Raji (cell line): Measurements from ENCODE around the gene SYNPO2.

Source experiments
- POLR2A ChIP-seq: IDR thresholded peaks from 2 replicates; pipeline ENCODE4 v1.6.1; 2011; ENCODE audit warnings: low read depth, low read length, control low read depth; ENCODE audit not compliant: insufficient read depth

The SYNPO2 gene

GRCh38 chr4:118948545-118949144 lies 60.0 kb downstream of the SYNPO2 start:
- no peak for TF ChIP-seq POLR2A

DNA sequence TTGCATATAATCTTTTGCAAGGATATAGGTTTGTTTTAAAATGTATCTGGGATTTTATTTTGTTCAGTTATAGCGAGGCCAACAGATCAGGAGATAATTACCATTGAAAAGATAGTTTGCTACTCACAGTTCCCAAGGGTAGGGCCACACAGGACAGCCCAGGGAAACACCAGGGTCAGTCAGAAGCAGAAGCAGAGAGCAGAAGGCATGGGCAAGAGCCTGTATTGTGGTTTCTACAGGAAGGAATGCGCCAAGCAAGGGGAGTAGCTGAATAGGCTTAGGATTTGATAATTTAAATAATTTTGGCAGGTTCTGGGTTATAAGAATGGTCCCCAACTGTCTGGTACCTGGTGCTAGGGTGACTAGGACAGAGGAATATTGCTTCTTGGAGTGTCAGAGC lies 61.6 kb downstream of the SYNPO2 start:
- no peak for TF ChIP-seq POLR2A

GRCh38 chr4:118950929-118951570 lies 62.4 kb downstream of the SYNPO2 start:
- TF ChIP-seq POLR2A, result no peak

DNA sequence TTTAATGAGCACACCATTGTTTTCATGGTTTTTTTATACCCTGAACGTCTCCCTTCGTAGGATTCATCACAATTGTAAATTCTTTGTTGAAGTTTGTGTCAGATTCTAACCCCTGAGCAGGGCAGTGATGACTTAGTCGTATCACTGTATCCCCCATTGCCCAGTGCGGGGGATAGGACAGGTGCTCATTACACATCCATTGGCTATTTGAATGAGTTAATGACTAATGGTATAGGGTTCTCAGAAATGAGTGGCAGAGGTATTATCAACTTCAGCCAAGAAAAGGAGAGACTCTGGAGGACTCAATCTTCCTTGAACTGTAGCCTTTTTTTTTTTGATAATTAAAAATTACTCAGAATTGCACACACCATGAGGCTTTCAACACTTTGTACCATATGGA lies 64.6 kb downstream of the SYNPO2 start:
- TF ChIP-seq POLR2A, result no peak

GRCh38 chr4:118954246-118954645 lies 65.6 kb downstream of the SYNPO2 start:
- no peak for TF ChIP-seq POLR2A

DNA sequence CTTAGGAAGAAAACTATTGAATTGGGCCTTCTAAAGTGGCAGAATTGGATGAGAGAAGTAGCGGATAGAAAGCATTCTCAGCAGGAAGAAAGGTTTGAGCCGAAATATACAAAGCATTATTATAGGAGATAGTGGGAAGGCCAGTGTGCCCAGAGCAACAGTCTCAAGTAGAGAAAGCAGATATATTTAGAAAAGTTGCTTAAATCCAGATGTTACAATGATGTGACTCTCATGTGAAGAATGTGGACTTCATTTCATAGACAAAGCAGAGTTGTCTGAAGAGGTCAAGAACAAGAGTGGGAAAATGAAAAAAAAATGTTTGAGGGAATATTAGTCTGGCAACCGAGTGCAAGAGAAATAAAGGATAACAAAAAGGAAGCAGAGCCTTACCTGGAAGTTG lies 66.9 kb downstream of the SYNPO2 start:
- no peak for TF ChIP-seq POLR2A

DNA sequence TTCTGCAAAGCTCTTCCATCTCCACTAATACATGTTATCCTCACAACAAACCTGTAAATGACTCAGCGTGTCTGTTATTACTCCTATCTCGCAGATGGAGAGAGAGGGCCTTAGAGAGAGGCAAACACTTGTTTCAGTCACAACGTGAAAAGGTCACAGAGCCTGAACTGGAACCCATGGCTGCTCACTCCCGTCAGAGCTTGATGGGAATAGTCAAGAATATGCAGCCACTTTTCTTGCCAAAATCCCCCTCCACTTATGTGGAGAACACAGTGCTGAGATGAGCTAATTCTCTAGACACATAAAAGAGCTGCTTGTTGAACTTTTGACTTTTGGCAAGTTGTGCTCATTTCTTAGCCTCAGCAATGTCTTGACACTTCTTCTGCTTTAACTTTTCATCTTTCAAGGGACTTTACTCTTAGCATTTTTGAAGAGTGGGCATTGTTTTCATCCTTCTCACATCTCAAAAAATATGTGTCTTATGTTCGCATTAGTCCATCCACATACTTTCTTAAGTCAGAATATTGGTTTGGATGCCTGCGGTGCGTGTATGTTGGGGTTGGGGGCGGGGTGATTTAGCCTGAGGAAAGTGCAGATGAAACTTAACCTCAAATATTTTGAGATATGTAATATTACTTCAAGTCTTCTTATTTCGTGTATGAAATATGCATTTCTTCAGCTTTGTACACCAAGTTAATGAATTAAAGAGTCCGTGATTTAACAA lies 69.2 kb downstream of the SYNPO2 start:
- TF ChIP-seq POLR2A, result no peak

- TF ChIP-seq POLR2A, result no peak
Observed at GRCh38 chr4:118962540-118962939, 73.9 kb downstream of the SYNPO2 start.

DNA sequence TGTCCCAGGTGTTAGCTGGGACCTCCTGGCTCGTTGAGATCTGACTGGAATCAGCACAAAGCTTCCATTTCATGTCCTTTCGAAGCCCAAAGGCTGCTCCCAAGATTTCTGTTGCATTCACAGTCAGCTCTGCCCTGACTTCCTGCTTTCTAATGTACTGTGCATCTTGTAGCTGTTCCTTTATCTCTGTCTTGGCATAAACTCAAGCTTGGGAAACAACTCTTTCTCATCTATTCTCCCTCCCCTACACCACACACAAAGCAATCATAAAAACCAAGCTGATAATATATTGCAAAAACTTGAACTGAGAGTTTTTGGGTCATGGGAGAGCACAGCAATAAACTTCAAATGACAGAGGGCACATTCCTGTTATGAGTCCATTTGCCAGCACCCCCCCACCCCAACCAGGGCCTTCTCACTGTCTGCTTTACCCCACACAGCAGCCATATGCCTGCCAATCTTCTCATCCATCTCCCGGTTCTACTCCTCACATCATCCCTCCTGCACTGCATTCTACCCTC lies 76.3 kb downstream of the SYNPO2 start:
- TF ChIP-seq POLR2A, result no peak

DNA sequence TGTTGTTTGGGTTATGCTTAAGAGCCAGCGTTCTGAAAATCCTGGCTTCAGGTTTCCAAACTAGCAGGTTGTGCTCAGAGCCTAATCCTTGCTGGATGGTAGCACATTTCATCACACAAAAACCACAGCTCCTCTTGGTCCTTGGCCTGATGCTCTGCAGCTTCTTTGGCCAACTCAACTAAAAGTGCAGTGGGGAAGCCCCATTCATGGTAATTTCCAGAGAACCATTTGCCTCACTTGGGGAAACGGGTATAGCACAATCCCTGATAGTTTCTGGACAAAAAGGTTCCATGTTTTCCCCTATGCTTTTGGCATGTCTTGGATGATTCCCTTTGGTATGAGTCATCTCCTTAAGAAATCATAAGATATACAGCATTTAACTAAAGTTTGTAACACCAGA lies 78.7 kb downstream of the SYNPO2 start:
- no peak for TF ChIP-seq POLR2A

DNA sequence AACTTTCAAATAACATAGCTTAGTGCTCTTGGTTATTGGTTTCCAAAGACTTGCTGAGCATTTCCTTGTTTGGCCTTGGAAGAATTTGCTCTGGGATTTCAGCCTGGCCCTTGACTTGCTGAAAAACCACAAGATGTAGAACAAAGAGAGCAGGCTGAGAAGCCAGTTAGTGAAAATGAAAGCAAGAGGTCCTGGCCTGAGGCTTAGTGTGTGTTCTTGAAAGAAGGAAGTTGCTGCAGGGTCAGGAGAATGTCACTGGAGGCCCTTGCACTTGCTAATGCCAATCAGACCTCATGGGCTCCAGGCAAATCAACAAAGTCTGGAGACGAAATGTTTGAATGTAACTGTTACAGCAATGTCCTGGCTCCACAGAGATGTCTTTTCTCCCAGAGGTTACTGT lies 79.4 kb downstream of the SYNPO2 start:
- TF ChIP-seq POLR2A, result no peak

DNA sequence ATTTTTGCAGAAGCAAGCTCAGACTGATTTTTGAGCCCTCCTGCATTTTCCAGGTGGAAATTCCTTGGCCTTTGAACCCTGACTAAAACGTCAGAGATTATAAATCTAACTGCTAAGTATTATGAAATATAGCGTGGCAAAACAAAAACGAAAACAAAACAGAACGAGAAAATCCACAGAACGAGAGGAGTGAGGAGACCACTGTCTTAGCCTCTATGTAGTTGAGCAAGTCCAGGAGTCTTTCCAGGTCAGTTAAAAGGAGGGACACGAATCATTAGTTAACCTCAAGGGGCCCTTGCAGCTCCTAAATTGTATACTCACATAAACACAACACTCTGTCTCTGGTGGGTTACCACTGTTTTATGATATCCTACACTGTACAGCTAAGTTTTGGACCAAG lies 80.2 kb downstream of the SYNPO2 start:
- no peak for TF ChIP-seq POLR2A

- TF ChIP-seq POLR2A, result no peak
Observed at GRCh38 chr4:118969359-118969758, 80.7 kb downstream of the SYNPO2 start.

DNA sequence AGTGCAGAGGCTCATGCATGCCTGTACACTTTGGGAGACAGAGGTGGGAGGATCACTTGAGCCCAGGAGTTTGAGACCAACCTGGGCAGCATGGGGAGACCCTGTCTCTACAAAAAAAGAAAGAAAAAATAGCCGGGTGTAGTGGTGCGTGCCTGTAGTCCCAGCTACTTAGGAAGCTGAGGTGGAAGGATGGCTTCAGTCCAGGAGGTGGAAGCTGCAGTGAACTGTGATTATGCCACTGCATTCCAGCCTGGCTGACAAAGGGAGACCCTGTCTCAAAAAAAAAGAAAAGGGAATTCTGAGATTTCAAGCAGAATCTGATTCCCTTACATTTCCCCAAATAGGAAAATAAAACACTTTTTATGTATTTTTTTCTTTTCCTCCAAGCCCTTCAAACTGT lies 83.5 kb downstream of the SYNPO2 start:
- TF ChIP-seq POLR2A, result no peak

DNA sequence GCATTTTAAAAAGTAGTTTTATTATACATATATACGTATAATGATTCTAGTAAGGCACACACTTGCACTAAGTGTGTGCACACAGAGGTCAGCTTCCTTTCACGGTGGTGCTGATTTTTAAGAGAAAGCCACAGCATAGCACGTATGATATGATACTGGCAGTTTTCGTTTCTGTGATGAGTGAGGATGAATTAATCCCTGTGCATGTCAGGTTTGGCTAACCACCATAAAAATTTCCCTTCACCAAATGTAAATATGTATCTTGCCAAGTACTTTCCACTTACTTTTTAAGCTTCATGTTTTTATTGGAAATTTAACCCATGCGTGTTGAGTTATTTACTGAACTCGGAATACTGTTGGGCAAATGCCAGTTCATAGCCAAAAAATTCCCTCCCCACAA lies 84.6 kb downstream of the SYNPO2 start:
- TF ChIP-seq POLR2A, result no peak

DNA sequence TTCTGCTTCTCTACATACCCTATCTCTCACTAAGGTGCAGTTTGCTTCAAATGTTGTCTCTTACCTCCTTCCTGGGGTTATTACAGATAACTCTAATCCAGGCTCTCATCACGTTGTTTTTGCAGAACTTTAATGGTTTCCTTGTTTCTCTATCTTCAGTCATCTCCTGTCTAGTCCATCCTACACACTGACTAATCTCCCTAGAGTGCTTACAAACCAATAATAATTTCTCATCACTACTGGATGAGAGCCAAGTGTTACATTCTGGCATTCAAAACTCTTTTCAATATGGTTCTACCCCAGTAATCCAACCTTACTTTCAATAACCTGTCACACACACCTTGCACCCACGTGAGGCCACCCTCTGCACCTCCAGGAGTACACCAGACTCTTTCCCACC lies 86.1 kb downstream of the SYNPO2 start:
- no peak for TF ChIP-seq POLR2A
